Liver (tissue), 3 donors: ENCODE measurements around the gene SGPL1.

Experiments
- EGR1 ChIP-seq, 2 donors: IDR thresholded peaks; 2 replicates each; pipeline ENCODE4 v1.6.1; 2016 to 2018; ENCODE audit warnings: antibody characterized with exemption in 2 of 2, low read depth in 2 of 2
- JUND ChIP-seq, 2 donors: IDR thresholded peaks; 2 replicates each; pipeline ENCODE4 v1.6.1; 2016; ENCODE audit warnings: antibody characterized with exemption in 2 of 2
- RAD21 ChIP-seq, 2 donors: IDR thresholded peaks; 2 replicates each; pipeline ENCODE4 v1.6.1; 2016; ENCODE audit warnings: antibody characterized with exemption in 2 of 2, mild to moderate bottlenecking in 2 of 2
- TAF1 ChIP-seq: conservative IDR thresholded peaks from 2 replicates; pipeline ENCODE4 v1.6.1; 2016; ENCODE audit warnings: antibody characterized with exemption, mild to moderate bottlenecking
- YY1 ChIP-seq: IDR thresholded peaks from 2 replicates; pipeline ENCODE4 v1.6.1; 2016; ENCODE audit warnings: antibody characterized with exemption, mild to moderate bottlenecking
- TF ChIP-seq, protein P1 (sequence below): fragments of 150-350 bp; IDR thresholded peaks from 2 replicates; pipeline ENCODE4 v1.5.1; 2017; ENCODE audit warnings: improper control_type of control experiment, low read depth, low read length; ENCODE audit not compliant: missing input control
- TF ChIP-seq, protein P2 (sequence below): IDR thresholded peaks from 2 replicates; pipeline ENCODE4 v1.6.1; 2016; ENCODE audit warnings: antibody characterized with exemption
- TF ChIP-seq, protein P3 (sequence below): IDR thresholded peaks from 2 replicates; pipeline ENCODE4 v1.6.1; 2016; ENCODE audit warnings: antibody characterized with exemption
- TF ChIP-seq, protein P4 (sequence below): IDR thresholded peaks from 2 replicates; pipeline ENCODE4 v1.6.1; 2016; ENCODE audit warnings: antibody characterized with exemption
- TF ChIP-seq, protein P5 (sequence below): IDR thresholded peaks from 2 replicates; pipeline ENCODE4 v1.6.1; 2016; ENCODE audit warnings: antibody characterized with exemption, mild to moderate bottlenecking
- donor health status: healthy.
- donor health status: healthy.

DNA sequence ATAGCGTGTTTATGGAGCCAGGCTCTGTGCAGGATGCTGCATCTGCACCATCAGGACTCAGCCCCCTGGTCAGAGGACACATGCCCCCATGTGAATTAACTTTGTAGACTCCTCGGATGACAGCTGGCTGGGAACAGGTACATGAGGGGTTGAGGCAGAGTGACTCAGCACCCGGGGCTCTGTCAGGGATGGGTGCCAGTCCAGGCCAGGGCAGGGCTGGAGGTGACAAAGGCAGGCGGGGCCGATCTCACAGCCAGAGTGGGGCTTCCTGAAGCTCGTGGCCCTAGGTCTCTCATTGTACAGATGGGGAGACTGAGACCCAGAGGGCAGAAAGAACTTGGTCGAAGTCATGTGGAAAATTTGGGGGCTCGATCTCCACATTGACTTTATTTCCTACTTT lies 107.9 kb downstream of the SGPL1 start:
- TF ChIP-seq, protein P1, sequence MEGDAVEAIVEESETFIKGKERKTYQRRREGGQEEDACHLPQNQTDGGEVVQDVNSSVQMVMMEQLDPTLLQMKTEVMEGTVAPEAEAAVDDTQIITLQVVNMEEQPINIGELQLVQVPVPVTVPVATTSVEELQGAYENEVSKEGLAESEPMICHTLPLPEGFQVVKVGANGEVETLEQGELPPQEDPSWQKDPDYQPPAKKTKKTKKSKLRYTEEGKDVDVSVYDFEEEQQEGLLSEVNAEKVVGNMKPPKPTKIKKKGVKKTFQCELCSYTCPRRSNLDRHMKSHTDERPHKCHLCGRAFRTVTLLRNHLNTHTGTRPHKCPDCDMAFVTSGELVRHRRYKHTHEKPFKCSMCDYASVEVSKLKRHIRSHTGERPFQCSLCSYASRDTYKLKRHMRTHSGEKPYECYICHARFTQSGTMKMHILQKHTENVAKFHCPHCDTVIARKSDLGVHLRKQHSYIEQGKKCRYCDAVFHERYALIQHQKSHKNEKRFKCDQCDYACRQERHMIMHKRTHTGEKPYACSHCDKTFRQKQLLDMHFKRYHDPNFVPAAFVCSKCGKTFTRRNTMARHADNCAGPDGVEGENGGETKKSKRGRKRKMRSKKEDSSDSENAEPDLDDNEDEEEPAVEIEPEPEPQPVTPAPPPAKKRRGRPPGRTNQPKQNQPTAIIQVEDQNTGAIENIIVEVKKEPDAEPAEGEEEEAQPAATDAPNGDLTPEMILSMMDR = no peak
- no peak for TF ChIP-seq JUND (IDR thresholded peaks at IDR 0.05)
- TF ChIP-seq, protein P2, sequence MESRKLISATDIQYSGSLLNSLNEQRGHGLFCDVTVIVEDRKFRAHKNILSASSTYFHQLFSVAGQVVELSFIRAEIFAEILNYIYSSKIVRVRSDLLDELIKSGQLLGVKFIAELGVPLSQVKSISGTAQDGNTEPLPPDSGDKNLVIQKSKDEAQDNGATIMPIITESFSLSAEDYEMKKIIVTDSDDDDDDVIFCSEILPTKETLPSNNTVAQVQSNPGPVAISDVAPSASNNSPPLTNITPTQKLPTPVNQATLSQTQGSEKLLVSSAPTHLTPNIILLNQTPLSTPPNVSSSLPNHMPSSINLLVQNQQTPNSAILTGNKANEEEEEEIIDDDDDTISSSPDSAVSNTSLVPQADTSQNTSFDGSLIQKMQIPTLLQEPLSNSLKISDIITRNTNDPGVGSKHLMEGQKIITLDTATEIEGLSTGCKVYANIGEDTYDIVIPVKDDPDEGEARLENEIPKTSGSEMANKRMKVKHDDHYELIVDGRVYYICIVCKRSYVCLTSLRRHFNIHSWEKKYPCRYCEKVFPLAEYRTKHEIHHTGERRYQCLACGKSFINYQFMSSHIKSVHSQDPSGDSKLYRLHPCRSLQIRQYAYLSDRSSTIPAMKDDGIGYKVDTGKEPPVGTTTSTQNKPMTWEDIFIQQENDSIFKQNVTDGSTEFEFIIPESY = no peak
- TF ChIP-seq, protein P3, sequence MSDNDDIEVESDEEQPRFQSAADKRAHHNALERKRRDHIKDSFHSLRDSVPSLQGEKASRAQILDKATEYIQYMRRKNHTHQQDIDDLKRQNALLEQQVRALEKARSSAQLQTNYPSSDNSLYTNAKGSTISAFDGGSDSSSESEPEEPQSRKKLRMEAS = no peak
- TF ChIP-seq, protein P4, sequence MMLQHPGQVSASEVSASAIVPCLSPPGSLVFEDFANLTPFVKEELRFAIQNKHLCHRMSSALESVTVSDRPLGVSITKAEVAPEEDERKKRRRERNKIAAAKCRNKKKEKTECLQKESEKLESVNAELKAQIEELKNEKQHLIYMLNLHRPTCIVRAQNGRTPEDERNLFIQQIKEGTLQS = no peak
- no peak for TF ChIP-seq RAD21 (IDR thresholded peaks at IDR 0.05)
- TF ChIP-seq, protein P5, sequence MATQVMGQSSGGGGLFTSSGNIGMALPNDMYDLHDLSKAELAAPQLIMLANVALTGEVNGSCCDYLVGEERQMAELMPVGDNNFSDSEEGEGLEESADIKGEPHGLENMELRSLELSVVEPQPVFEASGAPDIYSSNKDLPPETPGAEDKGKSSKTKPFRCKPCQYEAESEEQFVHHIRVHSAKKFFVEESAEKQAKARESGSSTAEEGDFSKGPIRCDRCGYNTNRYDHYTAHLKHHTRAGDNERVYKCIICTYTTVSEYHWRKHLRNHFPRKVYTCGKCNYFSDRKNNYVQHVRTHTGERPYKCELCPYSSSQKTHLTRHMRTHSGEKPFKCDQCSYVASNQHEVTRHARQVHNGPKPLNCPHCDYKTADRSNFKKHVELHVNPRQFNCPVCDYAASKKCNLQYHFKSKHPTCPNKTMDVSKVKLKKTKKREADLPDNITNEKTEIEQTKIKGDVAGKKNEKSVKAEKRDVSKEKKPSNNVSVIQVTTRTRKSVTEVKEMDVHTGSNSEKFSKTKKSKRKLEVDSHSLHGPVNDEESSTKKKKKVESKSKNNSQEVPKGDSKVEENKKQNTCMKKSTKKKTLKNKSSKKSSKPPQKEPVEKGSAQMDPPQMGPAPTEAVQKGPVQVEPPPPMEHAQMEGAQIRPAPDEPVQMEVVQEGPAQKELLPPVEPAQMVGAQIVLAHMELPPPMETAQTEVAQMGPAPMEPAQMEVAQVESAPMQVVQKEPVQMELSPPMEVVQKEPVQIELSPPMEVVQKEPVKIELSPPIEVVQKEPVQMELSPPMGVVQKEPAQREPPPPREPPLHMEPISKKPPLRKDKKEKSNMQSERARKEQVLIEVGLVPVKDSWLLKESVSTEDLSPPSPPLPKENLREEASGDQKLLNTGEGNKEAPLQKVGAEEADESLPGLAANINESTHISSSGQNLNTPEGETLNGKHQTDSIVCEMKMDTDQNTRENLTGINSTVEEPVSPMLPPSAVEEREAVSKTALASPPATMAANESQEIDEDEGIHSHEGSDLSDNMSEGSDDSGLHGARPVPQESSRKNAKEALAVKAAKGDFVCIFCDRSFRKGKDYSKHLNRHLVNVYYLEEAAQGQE = no peak
- TF ChIP-seq EGR1 (IDR thresholded peaks at IDR 0.05; ENCODE audit: low read depth in 2 of 2) = no peak
- no peak for TF ChIP-seq YY1
- no peak for TF ChIP-seq TAF1
